Thyroid gland (tissue), 4 donors: ENCODE measurements around the gene CHST11.

Experiments used
- POLR2A ChIP-seq, 2 donors: fragments of 450-650 bp; IDR thresholded peaks; one replicate each; pipeline ENCODE4 v1.6.1; 2017; ENCODE audit warnings: antibody characterized with exemption in 2 of 2, mild to moderate bottlenecking in 2 of 2, moderate library complexity in 1 of 2
- TF ChIP-seq, protein P1 (sequence below), 6 experiments: fragments of 200-600 bp in 3 of 6; fragments of 450-650 bp in 3 of 6; sonication (generic) in 3 of 6; IDR thresholded peaks; one replicate each; pipeline ENCODE4 v1.5.1; 2016 to 2019; ENCODE audit warnings: antibody characterized with exemption in 6 of 6, mild to moderate bottlenecking in 2 of 6, inconsistent platforms in 1 of 6, moderate library complexity in 1 of 6

DNA sequence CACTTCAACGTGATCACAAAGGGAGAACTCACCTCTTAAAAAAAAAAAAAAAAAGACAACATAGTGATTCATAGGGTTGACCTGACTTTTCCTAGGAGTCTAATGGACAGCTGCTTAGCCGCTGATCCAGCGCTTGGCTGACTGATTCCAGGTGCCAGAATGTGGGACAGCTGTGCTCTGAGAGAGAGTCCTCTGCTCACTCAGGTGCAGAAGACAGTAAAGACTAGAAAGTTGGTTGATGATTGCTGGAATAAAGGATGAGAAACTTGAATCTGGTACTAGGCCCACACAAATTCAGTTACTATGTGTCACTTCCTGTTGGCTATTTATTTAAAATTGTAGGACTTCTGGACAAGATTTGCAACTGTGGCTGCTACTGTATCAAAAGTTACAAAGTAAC lies 229.4 kb downstream of the CHST11 start:
- TF ChIP-seq, protein P1, sequence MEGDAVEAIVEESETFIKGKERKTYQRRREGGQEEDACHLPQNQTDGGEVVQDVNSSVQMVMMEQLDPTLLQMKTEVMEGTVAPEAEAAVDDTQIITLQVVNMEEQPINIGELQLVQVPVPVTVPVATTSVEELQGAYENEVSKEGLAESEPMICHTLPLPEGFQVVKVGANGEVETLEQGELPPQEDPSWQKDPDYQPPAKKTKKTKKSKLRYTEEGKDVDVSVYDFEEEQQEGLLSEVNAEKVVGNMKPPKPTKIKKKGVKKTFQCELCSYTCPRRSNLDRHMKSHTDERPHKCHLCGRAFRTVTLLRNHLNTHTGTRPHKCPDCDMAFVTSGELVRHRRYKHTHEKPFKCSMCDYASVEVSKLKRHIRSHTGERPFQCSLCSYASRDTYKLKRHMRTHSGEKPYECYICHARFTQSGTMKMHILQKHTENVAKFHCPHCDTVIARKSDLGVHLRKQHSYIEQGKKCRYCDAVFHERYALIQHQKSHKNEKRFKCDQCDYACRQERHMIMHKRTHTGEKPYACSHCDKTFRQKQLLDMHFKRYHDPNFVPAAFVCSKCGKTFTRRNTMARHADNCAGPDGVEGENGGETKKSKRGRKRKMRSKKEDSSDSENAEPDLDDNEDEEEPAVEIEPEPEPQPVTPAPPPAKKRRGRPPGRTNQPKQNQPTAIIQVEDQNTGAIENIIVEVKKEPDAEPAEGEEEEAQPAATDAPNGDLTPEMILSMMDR (IDR thresholded peaks at IDR 0.05), result no peak
- no peak for TF ChIP-seq POLR2A (IDR thresholded peaks at IDR 0.05)
